Urinary bladder (tissue), 4 donors: ENCODE measurements around the gene OR2B6. TPM values are rescaled to one million over a fixed set of nuclear protein-coding genes. Genes with fewer than 3 reads are reported as not detected.

Experiments
- DNase-seq: peaks from one replicate; pipeline ENCODE4 v3.0.0-alpha.2; 2015; ENCODE audit errors: extremely low spot score
- H3K27ac ChIP-seq: one replicate; pipeline ENCODE4 v1.5.1; 2013; ENCODE audit warnings: low read depth, mild to moderate bottlenecking, moderate library complexity
- H3K36me3 ChIP-seq: one replicate; pipeline ENCODE4 v1.6.1; 2013; ENCODE audit warnings: mild to moderate bottlenecking, moderate library complexity; ENCODE audit not compliant: insufficient read depth
- H3K4me1 ChIP-seq: one replicate; pipeline ENCODE4 v1.6.1; 2013; ENCODE audit warnings: mild to moderate bottlenecking, moderate library complexity; ENCODE audit not compliant: insufficient read depth
- H3K4me3 ChIP-seq: one replicate; pipeline ENCODE4 v1.5.1; 2013; ENCODE audit warnings: low read depth, low read length
- WGBS: extraction: QIAGEN DNeasy Blood & Tissue Kit; methylation state at CpG from one replicate; pipeline ENCODE4 v1.1.7; 2013; 5-methylcytosine and 5-hydroxymethylcytosine counted together
- polyA plus RNA-seq: library from polyadenylated mRNA; stranded (reverse); fragments of 200-250 nt; gene quantifications from one replicate; pipeline ENCODE4 v1.2.3, GENCODE V29; 2013
- total RNA-seq: library from RNA; depleted of rRNA; stranded (reverse); fragments of >200 nt; gene quantifications from one replicate; pipeline ENCODE4 v1.2.3, GENCODE V29; 2014
- donor health status: healthy with polysubstance abuse.
- donor health status: healthy.

Gene OR2B6
- total and polyA plus RNA-seq, 2 donors, result not detected

DNA sequence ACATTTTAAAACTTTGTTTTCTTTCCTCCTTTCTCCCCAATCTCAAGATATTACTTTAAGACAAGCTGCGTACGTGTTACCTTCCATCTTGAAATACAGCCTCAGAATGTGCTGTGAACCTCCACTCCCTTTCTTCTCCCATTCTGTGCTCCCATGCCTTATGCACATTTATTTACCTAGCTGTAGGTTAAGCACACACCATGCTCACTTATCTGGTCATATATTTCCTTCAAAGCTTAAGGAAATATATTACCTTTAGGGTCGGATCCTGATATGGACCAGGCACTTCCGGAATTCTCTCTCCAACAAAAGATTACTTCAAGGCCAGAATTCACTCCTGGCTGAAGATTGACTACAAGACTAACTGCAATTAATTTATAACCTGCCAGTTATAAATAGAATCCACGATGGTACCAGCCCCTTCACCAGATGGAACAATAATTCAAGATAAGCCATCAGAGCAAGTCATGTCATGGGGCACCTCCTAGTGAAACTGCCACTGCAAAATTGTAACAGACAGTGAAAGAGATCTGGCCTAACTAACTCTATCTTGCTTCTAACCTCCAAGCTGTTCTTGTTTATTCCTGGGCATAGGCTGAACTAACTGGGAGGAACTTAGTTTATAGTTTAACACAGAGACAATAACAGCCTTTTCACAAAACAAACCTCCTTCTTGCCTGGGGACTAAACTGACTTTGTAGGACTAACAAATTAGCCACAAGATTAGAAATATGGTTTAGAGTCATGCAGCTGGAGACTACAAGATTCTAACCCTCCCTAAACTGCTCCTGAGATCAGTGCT lies 47.5 kb downstream of the OR2B6 start:
- WGBS, result 65% methylated on average over 5 of the region's 5 CpGs
- H3K27ac ChIP-seq, result no peak overlapping the region
- DNase-seq, result no peak

DNA sequence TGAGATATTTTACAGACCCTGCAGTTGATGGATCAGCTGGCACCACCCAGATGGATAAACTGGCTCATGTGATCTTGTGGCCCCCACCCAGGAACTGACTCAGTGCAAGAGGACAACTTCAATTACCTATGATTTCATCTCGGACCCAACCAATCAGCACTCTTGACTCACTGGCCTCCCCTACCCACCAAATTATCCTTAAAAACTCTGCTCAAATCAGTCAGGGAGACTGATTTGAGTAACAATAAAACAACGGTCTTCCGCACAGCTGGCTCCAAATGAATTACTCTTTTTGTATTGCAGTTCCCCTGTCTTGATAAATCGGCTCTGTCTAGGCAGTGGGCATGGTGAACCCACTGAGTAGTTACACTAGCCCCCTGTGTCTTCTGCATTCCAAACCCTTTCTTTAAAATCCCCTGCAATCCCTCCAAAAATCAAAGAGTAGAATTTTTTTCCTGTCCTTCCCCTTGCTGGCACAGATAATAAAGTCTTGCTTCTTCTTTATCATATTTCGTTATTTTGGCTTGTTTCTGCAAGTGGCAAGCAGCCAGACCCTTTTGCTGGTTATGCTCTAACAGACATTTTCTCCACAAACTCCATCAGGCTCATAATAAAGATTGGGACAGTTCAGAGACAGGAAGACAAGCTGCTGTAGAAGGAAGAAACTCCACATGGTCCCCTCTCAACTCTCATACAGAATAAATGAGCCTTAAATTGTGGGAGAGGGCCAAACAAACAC lies 48.3 kb downstream of the OR2B6 start:
- Histone ChIP-seq H3K4me1 (no peaks in the 10 kb centered on the region), H3K27ac (no peak overlapping the region), H3K36me3 (no peaks in the 10 kb centered on the region), H3K4me3 (no peak overlapping the region)
- 23% methylated on average over 5 of the region's 5 CpGs for WGBS
- no peak for DNase-seq

More for the DNA sequence above, 47.5 kb downstream of the OR2B6 start:
- H3K36me3 ChIP-seq, result no peaks in the 10 kb centered on the region
- H3K4me1 ChIP-seq, result no peaks in the 10 kb centered on the region
- H3K4me3 ChIP-seq, result no peak overlapping the region

DNA sequence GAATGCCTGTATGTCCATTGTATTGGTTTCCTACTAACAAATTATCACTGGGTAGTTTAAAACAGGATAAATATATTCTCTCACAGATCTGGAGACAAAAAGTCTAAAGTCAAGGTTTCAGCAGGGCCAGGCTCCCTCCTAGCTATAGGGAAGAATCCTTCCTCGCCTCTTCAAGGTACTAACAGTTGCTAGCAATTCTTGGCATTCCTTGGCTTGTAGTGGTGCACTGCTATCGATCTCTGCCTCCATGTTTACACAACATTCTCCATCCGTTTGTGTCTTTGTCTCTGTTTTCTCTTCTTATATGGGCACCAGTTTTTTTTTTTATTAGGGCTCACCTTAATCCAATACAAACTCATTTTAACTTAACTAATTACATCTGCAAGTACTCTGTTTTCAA lies 48.9 kb downstream of the OR2B6 start:
- Histone ChIP-seq H3K36me3 (no peaks in the 10 kb centered on the region), H3K4me3 (no peak overlapping the region), H3K27ac (no peak overlapping the region), H3K4me1 (no peaks in the 10 kb centered on the region)
- no peak for DNase-seq
- WGBS, result 37% methylated on average over 3 of the region's 3 CpGs

Other genes with a start within 250 kb of the OR2B6 start
- not detected for gene OR2B2, start 44.8 kb upstream of the OR2B6 start, total RNA-seq
- gene OR2B2, start 44.8 kb upstream of the OR2B6 start, polyA plus RNA-seq, result not detected
- 1.0 TPM for gene ZNF165, start 123.3 kb downstream of the OR2B6 start, total RNA-seq
- gene ZNF165, start 123.3 kb downstream of the OR2B6 start, polyA plus RNA-seq, result 0.90 TPM
- 3.9 TPM for gene ZSCAN16, start 167.4 kb downstream of the OR2B6 start, total RNA-seq
- gene ZSCAN16, start 167.4 kb downstream of the OR2B6 start, polyA plus RNA-seq, result 3.5 TPM
- 33.0 TPM for gene ZKSCAN8, start 184.6 kb downstream of the OR2B6 start, total RNA-seq
- gene ZKSCAN8, start 184.6 kb downstream of the OR2B6 start, polyA plus RNA-seq, result 12.0 TPM